Neutrophil (primary cell): ENCODE results near the gene ZNF710.
"Not testable (repeated sequence)": the region's sequence is repeated elsewhere in the genome, so short reads cannot be mapped to it uniquely, and the experiment has no call there.

ENCODE experiments used
- H3K27ac ChIP-seq: fragments of 200-600 bp; sonication (generic); 2 replicates; pipeline ENCODE4 v1.5.1; 2016; ENCODE audit warnings: mild to moderate bottlenecking, moderate library complexity
- H3K27me3 ChIP-seq: fragments of 200-600 bp; sonication (generic); 2 replicates; pipeline ENCODE4 v1.6.0; 2016; ENCODE audit warnings: mild to moderate bottlenecking
- H3K36me3 ChIP-seq: fragments of 200-600 bp; sonication (generic); 2 replicates; pipeline ENCODE4 v1.5.1; 2017
- H3K4me1 ChIP-seq, 2 experiments: fragments of 200-600 bp in 1 of 2; sonication (generic) in 1 of 2; 1 replicate in 1 of 2; 2 replicates in 1 of 2; pipeline versions ENCODE4 v1.5.1 to v1.6.1; 2013 to 2016; ENCODE audit warnings: low read depth in 1 of 2, low read length in 1 of 2, mild to moderate bottlenecking in 1 of 2, moderate library complexity in 1 of 2; ENCODE audit not compliant: control insufficient read depth in 1 of 2, insufficient read depth in 1 of 2
- H3K4me3 ChIP-seq, 2 experiments: fragments of 200-600 bp in 1 of 2; sonication (generic) in 1 of 2; 1 replicate in 1 of 2; 2 replicates in 1 of 2; pipeline ENCODE4 v1.5.1; 2013 to 2016; ENCODE audit warnings: low read depth in 1 of 2, low read length in 1 of 2, mild to moderate bottlenecking in 1 of 2, moderate library complexity in 1 of 2
- H3K9me3 ChIP-seq: fragments of 200-600 bp; sonication (generic); 2 replicates; pipeline ENCODE4 v1.5.1; 2016
- CTCF ChIP-seq: fragments of 200-600 bp; sonication (generic); IDR thresholded peaks from 2 replicates; pipeline ENCODE4 v1.5.1; 2016; ENCODE audit warnings: antibody characterized with exemption

ZNF710 gene

GRCh38 chr15:89976246-89976600 lies 24.9 kb upstream of the ZNF710 start:
- Histone ChIP-seq H3K36me3 (no peaks in the 10 kb centered on the region), H3K27me3 (no peaks in the 10 kb centered on the region), H3K4me3 (peak overlapping the region; percentile 17 to 24), H3K4me1 (peaks cover 48 to 56% of the 10 kb centered on the region in 2 experiments), H3K9me3 (no peaks in the 10 kb centered on the region), H3K27ac (peak overlapping the region; percentile 98)
- TF ChIP-seq CTCF: no peak

- not testable (repeated sequence) for H3K27me3 ChIP-seq, H3K4me3 ChIP-seq, H3K27ac ChIP-seq, H3K36me3 ChIP-seq, H3K9me3 ChIP-seq
- H3K4me1 ChIP-seq: peaks cover 38 to 42% of the 10 kb centered on the region in 2 experiments
Observed at GRCh38 chr15:89977836-89978235, 23.3 kb upstream of the ZNF710 start.

- Histone ChIP-seq H3K4me3 (no peak overlapping the region), H3K27me3 (no peaks in the 10 kb centered on the region)
Observed at GRCh38 chr15:89978914-89979313, 22.2 kb upstream of the ZNF710 start.

GRCh38 chr15:89980896-89981295 lies 20.2 kb upstream of the ZNF710 start:
- no peaks in the 10 kb centered on the region for H3K36me3 ChIP-seq
- H3K4me3 ChIP-seq: no peak overlapping the region
- TF ChIP-seq CTCF: no peak
- H3K27me3 ChIP-seq: no peaks in the 10 kb centered on the region
- H3K9me3 ChIP-seq: no peaks in the 10 kb centered on the region
- peaks cover 8 to 11% of the 10 kb centered on the region in 2 experiments for H3K4me1 ChIP-seq
- no peak overlapping the region for H3K27ac ChIP-seq

More at GRCh38 chr15:89978914-89979313, 22.2 kb upstream of the ZNF710 start:
- Histone ChIP-seq H3K9me3 (no peaks in the 10 kb centered on the region), H3K36me3 (no peaks in the 10 kb centered on the region), H3K27ac (no peak overlapping the region), H3K4me1 (peaks cover 28 to 31% of the 10 kb centered on the region in 2 experiments)
- TF ChIP-seq CTCF: no peak

- H3K27ac ChIP-seq: no peak overlapping the region
- no peak overlapping the region for H3K4me3 ChIP-seq
- TF ChIP-seq CTCF: no peak
- no peaks in the 10 kb centered on the region for H3K4me1 ChIP-seq
- no peaks in the 10 kb centered on the region for H3K36me3 ChIP-seq
- no peaks in the 10 kb centered on the region for H3K27me3 ChIP-seq
- H3K9me3 ChIP-seq: no peaks in the 10 kb centered on the region
Observed at GRCh38 chr15:89982315-89983055, 18.6 kb upstream of the ZNF710 start.

- Histone ChIP-seq H3K9me3 (no peaks in the 10 kb centered on the region), H3K4me1 (no peaks in the 10 kb centered on the region), H3K27me3 (no peaks in the 10 kb centered on the region), H3K36me3 (no peaks in the 10 kb centered on the region), H3K4me3 (no peak overlapping the region), H3K27ac (no peak overlapping the region)
- no peak for TF ChIP-seq CTCF
Observed at GRCh38 chr15:89984001-89984400, 17.1 kb upstream of the ZNF710 start.
